Activated CD4-positive, alpha-beta T cell treated with anti-CD3 and anti-CD28 coated beads, Interleukin-2, amount 10 ng/mL, durations not matched to agents 24 days and 14 days (primary cell): ENCODE results near the gene RNU1-3. TPM values are rescaled to one million over a fixed set of nuclear protein-coding genes. Genes with fewer than 3 reads are reported as not detected.
A peak's percentile ranks its signal among the peaks of the same experiment; 100 is the strongest.
"Not testable (repeated sequence)": the region's sequence is repeated elsewhere in the genome, so short reads cannot be mapped to it uniquely, and the experiment has no call there.

Experiments
- DNase-seq: peaks from one replicate; pipeline ENCODE4 v3.0.0; 2022
- H3K27ac Mint-ChIP-seq: one replicate; pipeline ENCODE4 v1.8.0; 2022; ENCODE audit warnings: mild to moderate bottlenecking, mixed read lengths
- H3K27me3 Mint-ChIP-seq: one replicate; pipeline ENCODE4 v1.8.0; 2022; ENCODE audit warnings: mixed read lengths
- H3K36me3 Mint-ChIP-seq: one replicate; pipeline ENCODE4 v1.8.0; 2022; ENCODE audit warnings: low read depth, mild to moderate bottlenecking, mixed read lengths
- H3K4me1 Mint-ChIP-seq: one replicate; pipeline ENCODE4 v1.8.0; 2021; ENCODE audit warnings: mixed read lengths
- H3K4me3 Mint-ChIP-seq: one replicate; pipeline ENCODE4 v1.8.0; 2022; ENCODE audit warnings: mild to moderate bottlenecking, moderate library complexity, mixed read lengths
- H3K9me3 Mint-ChIP-seq: one replicate; pipeline ENCODE4 v1.8.0; 2021; ENCODE audit warnings: mixed read lengths
- intact Hi-C: fragments of 100-400 bp; cut with micrococcal nuclease; formaldehyde crosslinking; loops from one replicate; pipeline ENCODE4 v1.15.1; 2023
- total RNA-seq: library from RNA; stranded (reverse); gene quantifications from 2 replicates; pipeline ENCODE4 v1.2.3, GENCODE V29; 2022

The RNU1-3 gene
- total RNA-seq, 1 donor from 2014 or later: 1,962 TPM

DNA sequence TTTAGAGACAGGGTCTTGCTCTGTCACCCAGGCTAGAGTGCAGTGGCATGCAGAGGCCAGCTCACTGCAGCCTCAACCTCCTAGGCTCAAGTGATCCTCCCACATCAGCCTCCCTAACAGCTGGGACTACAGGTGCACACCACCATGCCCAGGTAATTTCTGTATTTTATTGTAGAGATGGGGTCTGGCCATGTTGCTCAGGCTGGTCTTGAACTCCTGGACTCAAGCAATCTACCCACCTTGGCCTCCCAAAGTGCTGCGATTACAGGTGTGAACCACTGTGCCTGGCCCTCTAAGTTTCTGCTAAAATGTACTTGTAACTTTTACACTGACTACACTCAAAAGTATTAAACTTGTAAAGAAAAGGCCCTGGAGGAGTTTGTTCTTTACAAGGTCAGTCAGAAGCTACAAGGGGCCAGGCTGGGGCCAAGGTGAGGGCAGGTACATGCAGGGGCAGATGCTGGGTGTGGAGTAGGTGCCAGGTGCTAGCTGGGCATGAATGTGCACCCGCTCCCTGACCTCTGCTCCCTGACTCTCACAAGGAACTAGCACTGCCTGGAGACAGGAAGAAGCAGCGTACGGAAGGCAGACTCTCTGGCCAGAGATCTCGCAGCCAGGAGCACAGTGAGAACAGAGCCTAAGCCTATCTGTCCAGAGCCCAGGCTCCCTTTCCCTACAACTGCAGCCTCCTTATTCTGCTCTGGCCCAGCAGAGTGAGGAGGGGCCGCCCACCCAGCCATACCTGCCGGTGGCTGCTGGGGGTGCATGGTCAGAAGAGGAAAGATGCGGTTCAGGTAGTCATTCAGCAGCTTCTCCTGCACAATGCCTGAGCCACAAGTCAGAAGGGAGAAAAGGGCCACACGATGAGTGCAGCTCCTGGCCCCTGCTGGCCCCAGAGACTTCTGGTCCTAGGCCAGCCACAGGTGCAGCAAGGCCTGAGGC lies 24.5 kb downstream of the RNU1-3 start:
- H3K36me3 Mint-ChIP-seq, H3K27me3 Mint-ChIP-seq, H3K27ac Mint-ChIP-seq, H3K4me1 Mint-ChIP-seq, intact Hi-C loops, H3K9me3 Mint-ChIP-seq, H3K4me3 Mint-ChIP-seq: not testable (repeated sequence)
- peak; percentile 69 for DNase-seq

DNA sequence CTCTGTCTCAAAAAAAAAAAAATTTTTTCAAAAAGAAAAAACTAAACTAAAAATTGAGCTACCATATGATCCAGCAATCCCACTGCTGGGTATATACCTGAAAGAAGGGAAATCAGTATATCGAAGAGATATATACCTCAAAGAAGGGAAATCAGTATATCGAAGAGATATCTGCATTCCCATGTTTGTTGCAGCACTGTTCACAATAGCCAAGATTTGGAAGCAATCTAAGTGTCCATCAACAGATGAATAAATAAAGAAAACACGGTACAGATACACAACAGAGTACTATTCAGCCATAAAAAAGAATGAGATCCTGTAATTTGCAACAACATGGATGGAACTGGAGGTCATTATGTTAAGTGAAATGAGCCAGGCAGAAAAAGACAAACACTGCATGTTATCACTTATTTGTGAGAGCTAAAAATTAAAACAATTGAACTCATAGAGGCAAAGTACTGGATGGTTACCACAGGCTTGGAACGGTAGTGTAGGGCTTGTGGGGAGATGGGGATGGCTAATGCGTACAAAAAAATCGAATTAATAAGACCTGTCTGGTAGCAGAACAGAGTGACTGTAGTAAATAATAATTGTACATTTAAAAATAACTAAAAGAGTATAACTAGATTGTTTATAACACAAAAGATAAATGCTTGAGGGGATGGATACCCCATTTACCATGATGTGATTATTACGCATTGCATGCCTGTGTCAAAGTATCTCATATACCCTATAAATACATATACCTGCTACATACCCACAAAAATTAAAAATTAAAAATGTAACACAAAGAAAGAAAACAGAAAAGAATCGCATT lies 25.4 kb downstream of the RNU1-3 start:
- H3K27ac Mint-ChIP-seq, H3K4me1 Mint-ChIP-seq, H3K27me3 Mint-ChIP-seq, H3K4me3 Mint-ChIP-seq, intact Hi-C loops, H3K36me3 Mint-ChIP-seq, H3K9me3 Mint-ChIP-seq: not testable (repeated sequence)
- peak; percentile 58 for DNase-seq

DNA sequence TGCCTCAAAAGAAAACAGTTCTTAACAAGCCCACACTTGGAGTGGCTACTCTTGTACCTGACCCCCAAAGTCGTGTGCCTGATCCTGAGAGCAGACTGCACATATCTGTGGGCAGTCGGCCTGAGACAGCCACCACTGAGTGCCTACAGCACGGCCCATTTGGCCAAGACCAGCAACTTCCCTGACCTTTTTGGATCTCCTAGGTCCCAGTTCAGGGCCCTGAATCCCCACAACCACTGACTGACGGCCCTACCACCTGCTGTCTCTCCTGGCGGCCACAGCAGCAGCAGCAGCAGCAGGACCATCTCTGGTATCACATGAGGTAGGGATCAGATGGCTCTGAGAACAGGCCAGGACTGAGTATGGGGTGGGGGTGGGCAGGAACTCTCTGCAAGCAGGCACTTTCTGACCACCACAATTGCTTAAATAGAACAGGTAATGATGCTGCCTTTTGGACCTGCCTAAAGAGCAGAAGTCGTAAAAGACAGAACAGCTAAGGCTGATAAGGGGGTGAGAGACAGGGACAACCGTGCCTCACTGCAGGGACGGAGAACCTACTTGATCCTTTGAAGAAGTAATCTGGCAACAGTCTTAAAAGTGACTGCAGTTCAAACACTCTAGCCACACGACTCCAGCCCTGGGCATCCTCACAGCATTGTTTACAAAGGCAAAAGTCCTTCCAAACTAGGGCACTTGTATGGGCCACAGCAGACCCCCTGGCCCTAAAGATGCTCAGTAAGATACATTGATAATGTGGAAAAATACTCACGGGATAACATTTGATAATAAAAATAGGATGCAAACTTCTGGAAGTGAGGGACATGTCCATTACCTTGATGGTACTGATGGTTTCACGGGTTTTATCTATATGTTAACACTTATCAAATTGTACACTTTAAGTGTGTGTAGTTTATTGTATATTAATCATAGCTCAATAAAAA lies 27.4 kb downstream of the RNU1-3 start:
- H3K4me3 Mint-ChIP-seq, H3K9me3 Mint-ChIP-seq, H3K4me1 Mint-ChIP-seq, H3K27me3 Mint-ChIP-seq, intact Hi-C loops, H3K36me3 Mint-ChIP-seq, H3K27ac Mint-ChIP-seq: not testable (repeated sequence)
- peak; percentile 69 for DNase-seq

DNA sequence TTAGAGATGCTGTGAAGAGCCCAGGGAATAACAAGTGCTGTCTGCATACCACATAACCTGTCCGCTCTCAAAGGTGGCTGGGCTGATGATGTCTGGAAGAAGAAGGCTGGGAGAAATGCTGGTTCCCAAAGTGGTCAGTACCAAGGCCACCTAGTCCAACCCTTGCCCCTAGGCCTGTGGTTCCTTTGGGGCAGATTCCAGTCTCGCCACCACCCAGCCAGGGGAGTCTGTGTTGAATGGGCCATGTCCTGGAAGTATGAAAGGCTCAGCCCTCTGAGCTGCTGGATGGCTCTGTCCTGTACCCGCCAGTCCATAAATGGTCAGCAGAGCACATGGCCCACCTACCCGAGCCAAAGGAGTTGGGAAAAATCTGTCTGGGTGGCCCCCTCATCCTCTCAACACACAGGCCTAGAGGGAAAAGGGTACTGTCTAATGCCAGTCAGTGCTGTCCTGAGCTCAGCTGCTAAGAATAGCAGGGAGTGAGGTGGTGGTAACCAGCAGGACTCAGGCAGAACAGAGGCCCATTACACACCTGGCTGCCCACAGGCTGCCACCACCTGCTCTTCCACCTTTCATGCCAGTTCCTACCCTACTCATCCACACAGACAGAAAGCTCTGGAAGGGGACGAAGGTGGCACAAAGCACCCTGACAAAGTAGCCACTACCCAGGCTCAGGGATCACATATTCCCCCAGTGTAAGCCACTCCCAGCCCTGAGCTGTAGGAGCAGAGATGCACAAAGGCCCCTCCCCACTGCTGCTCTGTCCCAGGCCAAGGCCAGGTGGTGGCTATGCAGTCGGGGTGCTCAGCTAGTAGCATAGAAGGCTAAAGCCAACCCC lies 28.6 kb downstream of the RNU1-3 start:
- DNase-seq: peak; percentile 70

DNA sequence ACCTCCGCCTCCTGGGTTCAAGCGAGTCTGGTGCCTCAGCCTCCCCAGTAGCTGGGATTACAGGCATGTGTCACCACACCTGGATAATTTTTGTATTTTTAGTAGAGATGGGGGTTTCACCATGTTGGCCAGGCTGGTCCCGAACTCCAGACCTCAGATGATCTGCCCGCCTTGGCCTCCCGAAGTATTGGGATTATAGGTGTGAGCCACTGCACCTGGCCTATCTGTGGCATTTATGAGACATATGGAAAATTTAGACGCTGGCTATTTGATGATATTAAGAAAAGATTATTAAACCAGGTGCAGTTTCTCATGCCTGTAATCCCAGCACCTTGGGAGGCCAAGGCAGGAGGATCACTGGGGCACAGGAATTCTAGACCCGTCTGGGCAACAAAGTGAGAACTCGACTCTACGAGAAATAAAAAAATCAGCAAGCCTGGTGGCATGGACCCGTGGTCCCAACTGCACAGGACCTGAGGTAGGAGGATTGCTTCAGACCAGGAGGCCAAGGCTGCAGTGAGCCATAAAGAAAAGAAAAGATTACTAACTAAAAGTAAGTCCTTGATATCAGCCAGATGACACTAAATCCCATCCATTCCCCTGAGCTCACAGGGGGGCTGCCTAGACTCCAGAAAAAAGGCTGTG lies 30.1 kb downstream of the RNU1-3 start:
- H3K4me3 Mint-ChIP-seq, intact Hi-C loops, H3K4me1 Mint-ChIP-seq, H3K27ac Mint-ChIP-seq, H3K9me3 Mint-ChIP-seq, H3K27me3 Mint-ChIP-seq: not testable (repeated sequence)
- peak; percentile 64 for DNase-seq
- peaks cover 22% of the 10 kb centered on the region for H3K36me3 Mint-ChIP-seq

More for the DNA sequence above, 28.6 kb downstream of the RNU1-3 start:
- H3K4me1 Mint-ChIP-seq, H3K27me3 Mint-ChIP-seq, H3K27ac Mint-ChIP-seq, intact Hi-C loops, H3K9me3 Mint-ChIP-seq, H3K4me3 Mint-ChIP-seq, H3K36me3 Mint-ChIP-seq: not testable (repeated sequence)

DNA sequence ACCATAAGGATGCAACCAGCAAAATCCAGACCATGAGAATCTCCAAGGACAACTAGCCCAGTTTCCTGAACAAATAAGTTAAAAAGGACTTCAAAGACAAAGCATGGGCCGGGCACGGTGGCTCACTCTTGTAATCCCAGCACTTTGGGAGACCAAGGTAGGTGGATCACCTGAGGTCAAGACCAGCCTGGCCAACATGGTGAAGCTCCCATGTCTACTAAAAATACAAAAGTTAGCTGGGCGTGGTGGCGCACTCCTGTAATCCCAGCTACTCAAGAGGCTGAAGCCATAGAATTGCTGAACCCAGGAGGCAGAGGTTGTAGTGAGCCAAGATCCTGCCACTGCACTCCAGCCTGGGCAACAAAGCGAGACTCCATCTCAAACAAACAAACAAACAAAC lies 30.8 kb downstream of the RNU1-3 start:
- DNase-seq, H3K27ac Mint-ChIP-seq, H3K9me3 Mint-ChIP-seq, H3K27me3 Mint-ChIP-seq, intact Hi-C loops, H3K4me3 Mint-ChIP-seq, H3K4me1 Mint-ChIP-seq: not testable (repeated sequence)
- peaks cover 29% of the 10 kb centered on the region for H3K36me3 Mint-ChIP-seq

DNA sequence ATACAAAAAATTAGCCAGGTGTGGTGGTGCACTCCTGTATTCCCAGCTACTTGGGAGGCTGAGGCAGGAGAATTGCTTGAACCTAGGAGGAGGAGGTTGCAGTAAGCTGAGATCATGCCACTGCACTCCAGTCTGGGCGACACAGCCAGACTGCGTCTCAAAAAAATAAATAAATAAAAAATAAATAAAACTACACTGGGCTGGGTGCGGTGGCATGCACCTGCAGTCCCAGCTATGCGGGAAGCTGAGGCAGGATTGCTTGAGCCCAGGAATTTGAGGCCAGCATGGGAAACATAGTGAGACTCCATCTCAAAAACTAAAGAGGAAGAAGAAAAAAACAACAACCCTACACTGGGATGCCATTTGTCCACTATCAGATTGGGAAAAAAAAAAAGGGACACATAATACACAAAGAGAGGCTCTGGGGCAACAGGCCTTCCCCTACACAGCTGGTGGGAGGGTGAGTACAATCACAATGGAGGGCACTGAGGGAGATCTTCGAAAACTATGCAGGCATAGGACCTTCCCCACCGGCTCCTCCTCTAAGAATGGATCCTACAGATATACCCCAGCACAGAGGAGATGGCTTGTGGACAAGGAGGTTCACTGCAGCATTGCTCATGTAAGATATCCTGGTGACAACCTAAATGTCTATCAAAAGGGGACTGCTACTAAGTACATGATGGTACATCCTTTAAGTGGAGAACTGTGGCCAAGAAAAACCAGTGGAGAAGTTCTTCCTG lies 33.0 kb downstream of the RNU1-3 start:
- H3K9me3 Mint-ChIP-seq, H3K27ac Mint-ChIP-seq, DNase-seq, intact Hi-C loops, H3K4me3 Mint-ChIP-seq, H3K27me3 Mint-ChIP-seq, H3K4me1 Mint-ChIP-seq: not testable (repeated sequence)
- peaks cover 46% of the 10 kb centered on the region for H3K36me3 Mint-ChIP-seq

DNA sequence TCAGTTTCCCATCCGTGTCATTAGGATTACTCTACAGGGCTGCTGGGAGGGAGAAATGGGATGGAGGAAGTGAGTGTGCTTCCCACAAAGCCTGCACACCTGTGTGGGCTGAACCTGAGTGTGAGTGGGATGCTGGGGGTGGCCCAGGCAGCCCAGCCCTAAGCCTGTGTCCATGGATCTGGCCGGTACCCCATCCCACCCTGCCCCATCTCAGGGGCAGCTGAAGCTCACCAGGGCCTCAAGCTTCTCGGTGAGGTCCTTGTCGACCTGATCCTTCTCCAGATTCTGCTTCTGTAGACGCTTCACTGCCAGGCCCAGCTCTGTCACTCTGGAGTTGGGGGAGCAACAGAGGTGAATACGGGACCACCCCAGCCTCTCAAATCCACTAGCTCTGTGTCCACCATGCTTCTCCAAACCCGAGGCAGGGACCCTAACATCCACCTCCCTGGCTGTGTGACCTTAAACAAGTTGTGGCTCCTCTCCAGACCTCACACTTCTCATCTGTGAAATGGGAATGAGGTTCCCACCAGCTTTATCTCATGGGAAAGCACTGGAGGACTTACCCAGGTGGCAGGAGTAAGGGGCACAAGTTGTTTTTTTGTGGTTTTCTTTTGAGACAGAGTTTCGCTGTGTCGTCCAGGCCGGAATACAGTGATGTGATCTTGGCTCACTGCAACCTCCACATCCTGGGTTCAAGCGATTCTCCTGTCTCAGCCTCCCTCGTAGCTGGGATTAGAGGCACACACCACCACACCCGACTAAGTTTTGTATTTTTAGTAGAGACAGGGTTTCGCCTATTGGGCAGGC lies 34.5 kb downstream of the RNU1-3 start:
- H3K27ac Mint-ChIP-seq, DNase-seq, H3K27me3 Mint-ChIP-seq, H3K9me3 Mint-ChIP-seq, H3K4me1 Mint-ChIP-seq, intact Hi-C loops, H3K4me3 Mint-ChIP-seq: not testable (repeated sequence)
- H3K36me3 Mint-ChIP-seq: peaks cover 57% of the 10 kb centered on the region

DNA sequence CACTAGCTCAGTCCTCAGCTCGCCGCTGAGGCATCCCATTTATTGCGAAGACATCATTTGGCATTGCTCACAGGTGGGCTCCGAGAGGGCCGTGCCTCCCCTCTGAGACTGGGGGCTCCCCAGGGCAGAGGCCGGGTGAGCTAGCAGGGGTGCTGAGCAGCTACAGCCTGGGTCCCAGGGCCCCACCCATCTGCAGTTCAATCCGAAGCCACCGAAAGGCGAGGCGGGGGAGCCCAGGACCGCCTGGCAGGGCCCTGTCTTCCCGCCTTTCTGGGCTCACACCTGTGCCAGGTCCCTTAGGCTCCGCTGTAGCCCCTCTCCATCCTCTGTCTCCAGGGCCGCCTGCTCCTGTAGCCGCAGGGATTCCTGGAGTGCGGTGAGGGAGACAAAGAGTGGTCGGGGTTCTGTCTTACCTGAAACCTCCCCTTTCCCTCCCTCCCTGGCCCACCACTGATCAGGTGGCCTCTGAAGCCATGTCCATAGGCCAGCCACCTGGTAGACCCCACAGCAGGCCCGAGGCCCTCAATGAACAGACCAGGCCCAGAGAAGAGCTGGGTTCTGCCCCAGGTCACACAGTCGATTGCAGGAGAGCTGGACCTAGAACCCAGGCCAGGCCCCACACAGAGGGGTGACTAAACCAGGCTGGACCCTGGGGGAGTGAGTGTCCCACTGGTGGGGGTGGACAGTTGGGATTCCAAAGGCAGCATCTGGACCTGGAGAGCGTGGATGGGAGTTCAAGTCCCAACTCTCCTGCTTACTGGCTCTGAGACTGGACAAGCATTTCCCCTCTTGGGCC lies 35.3 kb downstream of the RNU1-3 start:
- intact Hi-C loops: no loop called here
- no peaks in the 10 kb centered on the region for H3K9me3 Mint-ChIP-seq
- H3K27me3 Mint-ChIP-seq: no peaks in the 10 kb centered on the region
- H3K27ac Mint-ChIP-seq: no peak overlapping the region
- no peak overlapping the region for H3K4me3 Mint-ChIP-seq
- DNase-seq: no peak
- peaks cover 61% of the 10 kb centered on the region for H3K36me3 Mint-ChIP-seq
- H3K4me1 Mint-ChIP-seq: peaks cover 3% of the 10 kb centered on the region

DNA sequence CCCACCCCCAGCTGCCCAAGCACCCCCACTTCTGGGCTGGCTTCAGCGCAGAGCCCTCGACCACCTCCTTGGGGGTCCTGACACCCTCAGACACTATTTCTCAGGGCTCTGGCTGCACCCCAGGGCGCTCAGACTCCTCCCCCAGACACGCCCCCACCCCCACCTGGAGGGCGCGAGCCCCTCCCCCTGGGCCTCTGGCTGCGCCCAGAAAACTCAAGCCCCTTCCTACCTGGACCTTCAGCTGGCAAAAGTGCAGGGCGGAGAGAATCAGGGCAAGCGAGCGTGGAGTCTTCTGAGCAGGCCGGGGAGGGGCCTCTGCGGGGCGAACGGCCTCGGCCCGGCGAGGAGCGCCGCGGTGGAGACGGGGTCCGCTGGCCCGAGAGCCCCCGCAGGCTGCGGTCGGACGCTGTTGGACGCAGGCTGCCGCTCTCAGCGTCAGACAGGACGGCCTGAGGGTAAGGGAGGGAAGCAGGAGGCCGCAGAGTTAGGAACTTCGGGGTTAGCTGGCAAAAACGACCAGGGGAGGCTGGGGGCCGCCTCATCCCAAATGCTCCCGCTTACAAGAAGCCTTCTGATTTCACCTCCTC lies 36.0 kb downstream of the RNU1-3 start:
- DNase-seq: no peak
- Mint-ChIP-seq H3K4me3 (no peak overlapping the region), H3K36me3 (peaks cover 68% of the 10 kb centered on the region), H3K4me1 (peaks cover 3% of the 10 kb centered on the region), H3K27ac (no peak overlapping the region), H3K27me3 (no peaks in the 10 kb centered on the region), H3K9me3 (no peaks in the 10 kb centered on the region)
- intact Hi-C loops: no loop called here
